Measurements from ENCODE around the gene CNOT2. TPM values are rescaled to one million over a fixed set of nuclear protein-coding genes. Genes with fewer than 3 reads are reported as not detected.

CNOT2 gene
- total RNA-seq, 1 experiment from 2014 or later = 49.3 TPM

DNA sequence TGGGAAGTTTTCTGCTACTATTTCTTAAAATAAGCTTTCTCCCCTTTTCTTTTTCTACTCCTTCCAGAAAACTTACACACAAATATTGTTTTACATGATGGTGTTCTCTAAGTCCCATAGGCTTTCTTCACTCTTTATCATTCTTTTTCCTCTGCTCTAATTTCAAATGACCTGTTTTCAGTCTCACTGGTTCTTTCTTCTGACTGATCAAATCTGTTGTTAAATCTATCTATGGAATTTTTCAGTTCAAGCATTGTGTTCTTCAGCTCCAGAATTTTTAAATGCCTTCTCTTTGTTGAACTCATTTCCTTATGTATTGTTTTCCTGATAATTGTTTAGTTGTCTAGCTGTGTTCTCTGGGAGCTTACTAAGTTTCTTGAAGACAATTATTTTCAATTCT is 29.5 kb upstream of the CNOT2 start:
- DNase-seq (ENCODE audit: low read depth, low spot score) = no peak
- no peaks in the 10 kb centered on the region for H3K4me1 ChIP-seq (ENCODE audit: control insufficient read depth, insufficient read depth, low read length)
- peaks cover 6% of the 10 kb centered on the region; the same call in 1 of the 2 replicates for H3K9me3 ChIP-seq (ENCODE audit: control insufficient read depth, insufficient read depth, low read depth, low read length)
- POLR2A ChIA-PET = no interaction called here
- H3K4me3 ChIP-seq (ENCODE audit: low read depth in 2 of 2, low read length in 2 of 2) = no peak overlapping the region
- in situ Hi-C loops (cut with HindIII; ENCODE audit: low pct_unique_long_range_greater_than_20kb, low sequenced_read_pairs) (no loop called here), intact Hi-C loops (cut with micrococcal nuclease; ENCODE audit: unreplicated experiment) (no loop called here)
- CTCF ChIA-PET = no interaction called here
- no peak for TF ChIP-seq TCF7L2 (IDR thresholded peaks at IDR 0.05; ENCODE audit: low read depth, low read length)
- TF ChIP-seq, protein P1, sequence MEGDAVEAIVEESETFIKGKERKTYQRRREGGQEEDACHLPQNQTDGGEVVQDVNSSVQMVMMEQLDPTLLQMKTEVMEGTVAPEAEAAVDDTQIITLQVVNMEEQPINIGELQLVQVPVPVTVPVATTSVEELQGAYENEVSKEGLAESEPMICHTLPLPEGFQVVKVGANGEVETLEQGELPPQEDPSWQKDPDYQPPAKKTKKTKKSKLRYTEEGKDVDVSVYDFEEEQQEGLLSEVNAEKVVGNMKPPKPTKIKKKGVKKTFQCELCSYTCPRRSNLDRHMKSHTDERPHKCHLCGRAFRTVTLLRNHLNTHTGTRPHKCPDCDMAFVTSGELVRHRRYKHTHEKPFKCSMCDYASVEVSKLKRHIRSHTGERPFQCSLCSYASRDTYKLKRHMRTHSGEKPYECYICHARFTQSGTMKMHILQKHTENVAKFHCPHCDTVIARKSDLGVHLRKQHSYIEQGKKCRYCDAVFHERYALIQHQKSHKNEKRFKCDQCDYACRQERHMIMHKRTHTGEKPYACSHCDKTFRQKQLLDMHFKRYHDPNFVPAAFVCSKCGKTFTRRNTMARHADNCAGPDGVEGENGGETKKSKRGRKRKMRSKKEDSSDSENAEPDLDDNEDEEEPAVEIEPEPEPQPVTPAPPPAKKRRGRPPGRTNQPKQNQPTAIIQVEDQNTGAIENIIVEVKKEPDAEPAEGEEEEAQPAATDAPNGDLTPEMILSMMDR (IDR thresholded peaks at IDR 0.05) = no peak
- TF ChIP-seq POLR2AphosphoS5 (IDR thresholded peaks at IDR 0.05; ENCODE audit: low read depth, low read length) = no peak
- TF ChIP-seq SIN3A (IDR thresholded peaks at IDR 0.05; ENCODE audit: borderline replicate concordance, insufficient read depth, low read depth, low read length) = no peak
- TF ChIP-seq, protein P2, sequence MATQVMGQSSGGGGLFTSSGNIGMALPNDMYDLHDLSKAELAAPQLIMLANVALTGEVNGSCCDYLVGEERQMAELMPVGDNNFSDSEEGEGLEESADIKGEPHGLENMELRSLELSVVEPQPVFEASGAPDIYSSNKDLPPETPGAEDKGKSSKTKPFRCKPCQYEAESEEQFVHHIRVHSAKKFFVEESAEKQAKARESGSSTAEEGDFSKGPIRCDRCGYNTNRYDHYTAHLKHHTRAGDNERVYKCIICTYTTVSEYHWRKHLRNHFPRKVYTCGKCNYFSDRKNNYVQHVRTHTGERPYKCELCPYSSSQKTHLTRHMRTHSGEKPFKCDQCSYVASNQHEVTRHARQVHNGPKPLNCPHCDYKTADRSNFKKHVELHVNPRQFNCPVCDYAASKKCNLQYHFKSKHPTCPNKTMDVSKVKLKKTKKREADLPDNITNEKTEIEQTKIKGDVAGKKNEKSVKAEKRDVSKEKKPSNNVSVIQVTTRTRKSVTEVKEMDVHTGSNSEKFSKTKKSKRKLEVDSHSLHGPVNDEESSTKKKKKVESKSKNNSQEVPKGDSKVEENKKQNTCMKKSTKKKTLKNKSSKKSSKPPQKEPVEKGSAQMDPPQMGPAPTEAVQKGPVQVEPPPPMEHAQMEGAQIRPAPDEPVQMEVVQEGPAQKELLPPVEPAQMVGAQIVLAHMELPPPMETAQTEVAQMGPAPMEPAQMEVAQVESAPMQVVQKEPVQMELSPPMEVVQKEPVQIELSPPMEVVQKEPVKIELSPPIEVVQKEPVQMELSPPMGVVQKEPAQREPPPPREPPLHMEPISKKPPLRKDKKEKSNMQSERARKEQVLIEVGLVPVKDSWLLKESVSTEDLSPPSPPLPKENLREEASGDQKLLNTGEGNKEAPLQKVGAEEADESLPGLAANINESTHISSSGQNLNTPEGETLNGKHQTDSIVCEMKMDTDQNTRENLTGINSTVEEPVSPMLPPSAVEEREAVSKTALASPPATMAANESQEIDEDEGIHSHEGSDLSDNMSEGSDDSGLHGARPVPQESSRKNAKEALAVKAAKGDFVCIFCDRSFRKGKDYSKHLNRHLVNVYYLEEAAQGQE (IDR thresholded peaks at IDR 0.05; ENCODE audit: insufficient read depth in 1 of 2, low read depth in 2 of 2, low read length in 1 of 2) = no peak
- no peak overlapping the region for H3K27ac ChIP-seq (ENCODE audit: low read length)
- H3K27me3 ChIP-seq (ENCODE audit: control insufficient read depth, insufficient read depth, low read length) = no peaks in the 10 kb centered on the region
- no peak for ATAC-seq
- H3K36me3 ChIP-seq (ENCODE audit: control insufficient read depth, insufficient read depth, low read length) = no peaks in the 10 kb centered on the region
- BruUV-seq (replicated peaks) = no TSS peak

DNA sequence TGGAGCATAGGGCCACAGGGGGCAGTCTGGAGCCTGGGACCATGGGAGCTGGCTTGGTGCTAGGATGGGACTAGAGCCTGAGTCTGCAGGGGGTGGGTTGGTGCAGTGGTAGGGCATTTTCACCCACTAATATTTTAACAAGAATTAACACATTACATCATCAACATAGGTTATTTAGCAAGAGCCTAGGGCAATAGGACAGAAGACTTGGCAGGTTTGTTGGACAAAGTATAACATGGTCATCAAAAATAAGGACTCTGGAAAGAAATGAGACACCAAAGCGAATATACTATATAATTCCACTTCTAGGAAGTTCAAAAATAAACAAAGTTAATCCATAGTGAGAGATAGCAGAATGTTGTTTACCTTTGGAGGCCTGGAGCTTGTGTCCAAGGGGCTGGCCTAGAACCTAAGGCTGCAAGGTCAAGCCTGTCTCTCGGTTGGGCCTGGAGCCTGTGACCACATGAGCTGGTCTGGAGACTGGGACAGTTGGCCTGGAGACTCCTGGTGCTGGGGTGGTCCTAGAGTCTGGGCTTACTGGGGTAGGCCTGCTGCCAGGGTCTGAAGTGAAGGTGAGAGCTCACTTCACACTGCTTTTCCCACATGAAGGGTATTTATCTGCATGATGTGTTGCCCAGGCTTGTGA is 28.1 kb upstream of the CNOT2 start:
- ChIA-PET CTCF (no interaction called here), POLR2A (no interaction called here)
- TF ChIP-seq TCF7L2 (IDR thresholded peaks at IDR 0.05; ENCODE audit: low read depth, low read length) = no peak
- no peak for TF ChIP-seq SIN3A (IDR thresholded peaks at IDR 0.05; ENCODE audit: borderline replicate concordance, insufficient read depth, low read depth, low read length)
- no peak for TF ChIP-seq POLR2AphosphoS5 (IDR thresholded peaks at IDR 0.05; ENCODE audit: low read depth, low read length)
- TF ChIP-seq, protein P1 (IDR thresholded peaks at IDR 0.05) = no peak
- TF ChIP-seq, protein P2 (IDR thresholded peaks at IDR 0.05; ENCODE audit: insufficient read depth in 1 of 2, low read depth in 2 of 2, low read length in 1 of 2) = no peak
- H3K4me1 ChIP-seq (ENCODE audit: control insufficient read depth, insufficient read depth, low read length) = no peaks in the 10 kb centered on the region
- no peaks in the 10 kb centered on the region; the same call in 1 of the 2 replicates for H3K9me3 ChIP-seq (ENCODE audit: control insufficient read depth, insufficient read depth, low read depth, low read length)
- H3K27me3 ChIP-seq (ENCODE audit: control insufficient read depth, insufficient read depth, low read length) = no peaks in the 10 kb centered on the region
- no peak for ATAC-seq
- BruUV-seq (replicated peaks) = no TSS peak
- H3K36me3 ChIP-seq (ENCODE audit: control insufficient read depth, insufficient read depth, low read length) = no peaks in the 10 kb centered on the region
- H3K27ac ChIP-seq (ENCODE audit: low read length) = no peak overlapping the region
- intact Hi-C loops (cut with micrococcal nuclease; ENCODE audit: unreplicated experiment) = no loop called here
- DNase-seq (ENCODE audit: low read depth, low spot score) = no peak
- in situ Hi-C loops (cut with HindIII; ENCODE audit: low pct_unique_long_range_greater_than_20kb, low sequenced_read_pairs) = no loop called here
- no peak overlapping the region for H3K4me3 ChIP-seq (ENCODE audit: low read depth in 2 of 2, low read length in 2 of 2)
